Measurements from ENCODE around the gene CDC42EP3.

- no peak for TF ChIP-seq CTCF (IDR thresholded peaks at IDR 0.05)
- TF ChIP-seq POLR2A (IDR thresholded peaks at IDR 0.05): no peak
Observed at GRCh38 chr2:37636381-37637066, 34.9 kb downstream of the CDC42EP3 start.
